GM23248 (cell line): ENCODE results near the gene ZNF236. TPM values are rescaled to one million over a fixed set of nuclear protein-coding genes. Genes with fewer than 3 reads are reported as not detected.

Experiments
- DNase-seq: peaks from one replicate; pipeline ENCODE4 v3.0.0-alpha.2; 2015
- H2AFZ ChIP-seq: fragments of 200-600 bp; sonication (generic); 2 replicates; pipeline ENCODE4 v1.6.1; 2016; ENCODE audit warnings: antibody characterized with exemption
- H3F3A ChIP-seq: fragments of 200-600 bp; sonication (generic); 2 replicates; pipeline ENCODE4 v1.6.1; 2016; ENCODE audit warnings: mild to moderate bottlenecking, antibody characterized with exemption, mixed run types; ENCODE audit not compliant: insufficient read depth
- H3K27ac ChIP-seq: fragments of 200-600 bp; sonication (generic); 2 replicates; pipeline ENCODE4 v1.5.1; 2016; ENCODE audit warnings: mild to moderate bottlenecking
- H3K27me3 ChIP-seq: fragments of 200-600 bp; sonication (generic); replicated peaks from 2 replicates; pipeline ENCODE4 v1.6.1; 2016; ENCODE audit warnings: mild to moderate bottlenecking; ENCODE audit not compliant: insufficient read depth
- H3K36me3 ChIP-seq: fragments of 200-600 bp; sonication (generic); 2 replicates; pipeline ENCODE4 v1.6.1; 2016; ENCODE audit warnings: low read depth, mild to moderate bottlenecking
- H3K4me1 ChIP-seq: fragments of 200-600 bp; sonication (generic); 2 replicates; pipeline ENCODE4 v1.6.1; 2016; ENCODE audit warnings: mild to moderate bottlenecking; ENCODE audit not compliant: insufficient read depth
- H3K4me2 ChIP-seq: fragments of 200-600 bp; sonication (generic); one replicate; pipeline ENCODE4 v1.6.1; 2016; ENCODE audit warnings: mild to moderate bottlenecking; ENCODE audit not compliant: unreplicated experiment
- H3K4me3 ChIP-seq: fragments of 200-600 bp; sonication (generic); 2 replicates; pipeline ENCODE4 v1.5.1; 2016; ENCODE audit warnings: mild to moderate bottlenecking
- H3K79me2 ChIP-seq: fragments of 200-600 bp; sonication (generic); 2 replicates; pipeline ENCODE4 v1.6.1; 2016; ENCODE audit warnings: mild to moderate bottlenecking; ENCODE audit not compliant: insufficient read depth
- H3K9ac ChIP-seq: fragments of 200-600 bp; sonication (generic); 2 replicates; pipeline ENCODE4 v1.6.1; 2016; ENCODE audit warnings: mild to moderate bottlenecking
- H3K9me2 ChIP-seq: fragments of 200-600 bp; sonication (generic); 2 replicates; pipeline ENCODE4 v1.6.1; 2016; ENCODE audit warnings: mixed run types, mild to moderate bottlenecking, moderate library complexity; ENCODE audit not compliant: insufficient read depth
- H3K9me3 ChIP-seq: fragments of 200-600 bp; sonication (generic); one replicate; pipeline ENCODE4 v1.6.1; 2017; ENCODE audit warnings: low read depth
- H4K20me1 ChIP-seq: fragments of 200-600 bp; sonication (generic); 2 replicates; pipeline ENCODE4 v1.6.0; 2016; ENCODE audit not compliant: insufficient read depth
- EZH2 ChIP-seq: fragments of 200-600 bp; sonication (generic); IDR thresholded peaks from 2 replicates; pipeline ENCODE4 v1.6.1; 2018; ENCODE audit warnings: antibody characterized with exemption, mild to moderate bottlenecking; ENCODE audit not compliant: insufficient read depth, poor library complexity, severe bottlenecking
- EZH2phosphoT487 ChIP-seq: fragments of 200-600 bp; sonication (generic); IDR thresholded peaks from 2 replicates; pipeline ENCODE4 v1.6.1; 2018; ENCODE audit warnings: antibody characterized with exemption, moderate library complexity, mild to moderate bottlenecking, low read depth; ENCODE audit not compliant: insufficient read depth
- WGBS, 2 experiments: methylation state at CpG; one replicate each; pipeline ENCODE4 v1.1.6; 2015 to 2017; ENCODE audit warnings: low lambda C conversion rate in 2 of 2, low coverage in 1 of 2; ENCODE audit errors: missing lambda C conversion rate in 2 of 2; 5-methylcytosine and 5-hydroxymethylcytosine counted together
- in situ Hi-C: fragments of 300-500 bp; cut with MboI; formaldehyde crosslinking; loops from 2 replicates; pipeline ENCODE4 v1.15.0; 2020
- polyA plus RNA-seq: library from polyadenylated mRNA; unstranded; fragments of >200 nt; fragmentation: Nextera tagmentation; extraction: Ambion mirVana; gene quantifications from 2 replicates; pipeline ENCODE4 v1.2.1, GENCODE V29; 2016
- total RNA-seq: library from RNA; depleted of rRNA; stranded (reverse); fragments of >200 nt; shearing (Covaris generic); gene quantifications from 2 replicates; pipeline ENCODE4 v1.2.3, GENCODE V29; 2014

Gene ZNF236
- total and polyA plus RNA-seq, 2 experiments from 2014 or later, result 4.6 to 12.4 TPM

GRCh38 chr18:76994086-76994654, 171.8 kb downstream of the ZNF236 start:
- Histone ChIP-seq H3K4me2 (no peak overlapping the region), H3F3A (no peaks in the 10 kb centered on the region), H3K9me2 (no peaks in the 10 kb centered on the region), H2AFZ (no peak overlapping the region), H3K27me3 (peaks cover 32% of the 10 kb centered on the region; the same call in 1 of the 2 replicates), H3K36me3 (no peaks in the 10 kb centered on the region), H3K9me3 (no peaks in the 10 kb centered on the region), H3K4me3 (no peak overlapping the region), H3K79me2 (no peaks in the 10 kb centered on the region), H4K20me1 (no peaks in the 10 kb centered on the region), H3K27ac (no peak overlapping the region), H3K4me1 (no peaks in the 10 kb centered on the region), H3K9ac (no peak overlapping the region)
- in situ Hi-C loops, result loop anchor here (10.0 to 25.0 kb wide), 2 partner anchors 221 to 668 kb away; no protein-coding TSS in a partner anchor
- TF ChIP-seq EZH2phosphoT487 (no peak), EZH2 (no peak)
- no peak for DNase-seq
- WGBS, 2 experiments, result 77 to 78% methylated on average over 8 of the region's 8 CpGs

GRCh38 chr18:76995896-76996295, 173.5 kb downstream of the ZNF236 start:
- Histone ChIP-seq H4K20me1 (no peaks in the 10 kb centered on the region), H3K79me2 (no peaks in the 10 kb centered on the region), H2AFZ (no peak overlapping the region), H3F3A (no peaks in the 10 kb centered on the region), H3K9me3 (no peaks in the 10 kb centered on the region), H3K36me3 (no peaks in the 10 kb centered on the region), H3K4me1 (no peaks in the 10 kb centered on the region), H3K4me3 (no peak overlapping the region), H3K4me2 (no peak overlapping the region), H3K27me3 (peaks cover 32% of the 10 kb centered on the region; the same call in 1 of the 2 replicates), H3K27ac (no peak overlapping the region), H3K9ac (no peak overlapping the region), H3K9me2 (no peaks in the 10 kb centered on the region)
- WGBS, 2 experiments, result 29 to 37% methylated on average over 7 of the region's 7 CpGs
- TF ChIP-seq EZH2phosphoT487, result no peak
- no peak for TF ChIP-seq EZH2
- DNase-seq, result no peak
- in situ Hi-C loops, result loop anchor here (10.0 to 25.0 kb wide), 2 partner anchors 219 to 666 kb away; no protein-coding TSS in a partner anchor

DNA sequence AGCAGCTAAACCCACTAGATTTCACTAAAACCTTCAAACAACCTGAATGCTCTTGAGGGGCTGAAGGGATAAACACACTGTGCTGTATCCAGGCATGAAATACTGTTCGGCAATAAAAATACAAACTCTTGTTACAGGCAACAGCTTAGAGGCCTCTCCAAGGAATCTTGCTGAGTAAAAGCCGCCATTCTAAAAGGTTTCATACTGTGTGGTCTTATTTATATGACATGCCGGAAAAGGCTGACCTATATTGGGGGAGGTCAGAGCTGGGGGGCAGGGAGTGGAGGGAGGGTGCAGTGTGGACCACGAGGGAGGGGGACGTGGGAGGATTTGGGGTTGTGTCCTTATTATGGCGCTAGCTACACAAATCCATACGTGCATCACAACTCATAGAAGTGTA, 174.1 kb downstream of the ZNF236 start:
- 75 to 81% methylated on average over 4 to 7 of the region's 7 CpGs for WGBS, 2 experiments
- in situ Hi-C loops, result loop anchor here (10.0 to 25.0 kb wide), 2 partner anchors 218 to 666 kb away; no protein-coding TSS in a partner anchor
- DNase-seq, result no peak

GRCh38 chr18:76997951-76998808, 175.8 kb downstream of the ZNF236 start:
- in situ Hi-C loops, result loop anchor here (10.0 to 25.0 kb wide), 2 partner anchors 217 to 664 kb away; no protein-coding TSS in a partner anchor

More for the DNA sequence above, 174.1 kb downstream of the ZNF236 start:
- Histone ChIP-seq H3K27me3 (peaks cover 32% of the 10 kb centered on the region; the same call in 1 of the 2 replicates), H3K9me2 (no peaks in the 10 kb centered on the region), H3K27ac (no peak overlapping the region), H3K9ac (no peak overlapping the region), H3K4me3 (no peak overlapping the region), H3F3A (no peaks in the 10 kb centered on the region), H3K36me3 (no peaks in the 10 kb centered on the region), H3K4me1 (no peaks in the 10 kb centered on the region), H4K20me1 (no peaks in the 10 kb centered on the region), H3K79me2 (no peaks in the 10 kb centered on the region), H3K4me2 (no peak overlapping the region), H3K9me3 (no peaks in the 10 kb centered on the region), H2AFZ (no peak overlapping the region)
- no peak for TF ChIP-seq EZH2phosphoT487
- TF ChIP-seq EZH2, result no peak

More at GRCh38 chr18:76997951-76998808, 175.8 kb downstream of the ZNF236 start:
- Histone ChIP-seq H3K9me3 (no peaks in the 10 kb centered on the region), H3K9ac (no peak overlapping the region), H4K20me1 (no peaks in the 10 kb centered on the region), H3K27me3 (peaks cover 32% of the 10 kb centered on the region; the same call in 1 of the 2 replicates), H3K79me2 (no peaks in the 10 kb centered on the region), H3K4me3 (no peak overlapping the region), H2AFZ (no peak overlapping the region), H3F3A (no peaks in the 10 kb centered on the region), H3K4me1 (no peaks in the 10 kb centered on the region), H3K27ac (no peak overlapping the region), H3K4me2 (no peak overlapping the region), H3K36me3 (no peaks in the 10 kb centered on the region), H3K9me2 (no peaks in the 10 kb centered on the region)
- DNase-seq, result no peak
- WGBS, 2 experiments, result 81 to 85% methylated on average over 38 of the region's 38 CpGs
- no peak for TF ChIP-seq EZH2
- TF ChIP-seq EZH2phosphoT487, result no peak
